Melanocyte of skin (primary cell): Measurements from ENCODE around the gene RAP1GAP. TPM values are rescaled to one million over a fixed set of nuclear protein-coding genes. Genes with fewer than 3 reads are reported as not detected.

Experiments used
- total RNA-seq, 2 donors: library from RNA; depleted of rRNA; stranded (reverse); fragments of >200 nt; gene quantifications; 2 replicates each; pipeline ENCODE4 v1.2.3, GENCODE V29; 2012

The RAP1GAP gene
- 10 to 100 TPM in 1 of 2 donors, 1 to 10 TPM in 1; 6.7 to 12.0 TPM for total RNA-seq

DNA sequence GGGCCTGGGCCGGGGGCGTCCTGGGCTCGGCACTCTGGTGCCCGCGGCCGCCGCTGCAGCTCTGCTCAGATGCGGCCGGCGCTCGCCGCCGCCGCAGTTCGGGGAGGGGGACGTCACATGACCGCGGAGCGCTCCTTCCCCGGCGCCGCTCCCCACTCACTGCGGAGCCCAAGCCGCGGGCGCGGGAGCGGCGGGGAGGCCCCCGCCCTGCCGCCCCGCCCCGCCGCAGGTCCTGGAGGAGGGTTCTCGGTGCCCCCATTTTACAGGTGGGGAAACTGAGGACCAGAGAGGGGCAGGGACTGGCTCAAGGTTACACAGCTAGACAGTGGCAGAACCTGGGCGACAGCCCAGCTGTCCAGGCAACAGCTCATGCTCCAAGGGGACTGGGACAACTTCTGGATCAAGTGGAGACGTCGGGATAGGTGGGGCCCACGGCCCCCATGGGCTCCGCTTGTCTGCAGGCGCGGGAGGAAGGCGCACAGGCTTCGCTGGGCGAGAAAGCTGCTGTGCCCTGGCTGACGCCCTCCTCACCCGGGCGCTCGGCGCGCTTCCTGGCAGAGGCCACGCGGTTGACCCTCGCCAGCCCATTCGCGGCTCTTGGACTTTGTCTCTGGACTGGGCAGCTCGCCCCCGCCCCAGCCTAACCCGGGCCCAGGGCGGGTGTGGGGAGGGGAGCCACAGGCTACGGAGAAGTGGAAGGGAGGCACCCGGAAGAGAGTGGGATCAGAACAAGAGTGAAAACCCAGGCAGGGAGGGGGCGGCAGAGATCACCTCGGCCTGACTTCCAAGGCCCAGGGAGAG lies at the start of gene RAP1GAP:
Gene RAP1GAP (minus strand): TSS at position 100 of the 801 bp plus-strand sequence. CDS start 49,325 bp downstream, outside the sequence.

Other genes with a start within 250 kb of the RAP1GAP start
- 10 to 100 TPM; 12.3 to 16.5 TPM for gene NBPF3, start 229.2 kb downstream of the RAP1GAP start, total RNA-seq
- gene ALPL, start 159.9 kb downstream of the RAP1GAP start, total RNA-seq: under 1 TPM in 1 of 2 donors, not detected in 1; 0.33 TPM
- gene USP48, start 113.8 kb upstream of the RAP1GAP start, total RNA-seq: 10 to 100 TPM; 70.9 to 75.3 TPM
- not detected for gene LDLRAD2, start 142.9 kb upstream of the RAP1GAP start, total RNA-seq